A673 (cell line): Measurements from ENCODE around the gene CDC42BPA.

Experiments used
- EZH2 ChIP-seq: fragments of 200-600 bp; sonication (generic); IDR thresholded peaks from 2 replicates; pipeline ENCODE4 v1.6.1; 2017; ENCODE audit warnings: borderline replicate concordance, low read depth, mild to moderate bottlenecking, mixed read lengths, antibody characterized with exemption, low read length; ENCODE audit not compliant: poor library complexity, severe bottlenecking
- TF ChIP-seq, protein P1 (sequence below): fragments of 300-800, 200-600 bp; sonication (generic); conservative IDR thresholded peaks from 2 replicates; pipeline ENCODE4 v1.5.1; 2017; ENCODE audit warnings: low read depth, mild to moderate bottlenecking, antibody characterized with exemption, low read length, moderate library complexity, mixed read lengths

DNA sequence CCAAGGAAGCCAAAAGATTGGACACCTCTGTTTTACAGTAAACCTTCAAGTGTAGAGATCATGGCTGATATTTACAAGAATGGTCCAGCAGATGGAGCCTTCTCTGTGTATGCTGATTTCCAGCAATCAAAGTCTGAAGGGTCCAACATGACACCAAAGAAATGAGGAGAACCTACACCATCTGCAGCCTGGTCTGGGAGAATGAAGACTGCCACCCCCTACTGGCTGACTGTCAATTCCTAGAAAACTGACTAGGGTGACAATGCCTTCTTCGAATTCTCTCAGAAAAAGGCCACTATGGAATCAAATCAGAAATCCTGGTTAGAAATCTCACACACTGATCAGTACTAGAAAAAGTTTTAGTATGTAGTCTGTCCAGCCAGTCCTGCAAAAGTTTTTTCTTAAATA, 83.3 kb downstream of the CDC42BPA start:
- TF ChIP-seq, protein P1, sequence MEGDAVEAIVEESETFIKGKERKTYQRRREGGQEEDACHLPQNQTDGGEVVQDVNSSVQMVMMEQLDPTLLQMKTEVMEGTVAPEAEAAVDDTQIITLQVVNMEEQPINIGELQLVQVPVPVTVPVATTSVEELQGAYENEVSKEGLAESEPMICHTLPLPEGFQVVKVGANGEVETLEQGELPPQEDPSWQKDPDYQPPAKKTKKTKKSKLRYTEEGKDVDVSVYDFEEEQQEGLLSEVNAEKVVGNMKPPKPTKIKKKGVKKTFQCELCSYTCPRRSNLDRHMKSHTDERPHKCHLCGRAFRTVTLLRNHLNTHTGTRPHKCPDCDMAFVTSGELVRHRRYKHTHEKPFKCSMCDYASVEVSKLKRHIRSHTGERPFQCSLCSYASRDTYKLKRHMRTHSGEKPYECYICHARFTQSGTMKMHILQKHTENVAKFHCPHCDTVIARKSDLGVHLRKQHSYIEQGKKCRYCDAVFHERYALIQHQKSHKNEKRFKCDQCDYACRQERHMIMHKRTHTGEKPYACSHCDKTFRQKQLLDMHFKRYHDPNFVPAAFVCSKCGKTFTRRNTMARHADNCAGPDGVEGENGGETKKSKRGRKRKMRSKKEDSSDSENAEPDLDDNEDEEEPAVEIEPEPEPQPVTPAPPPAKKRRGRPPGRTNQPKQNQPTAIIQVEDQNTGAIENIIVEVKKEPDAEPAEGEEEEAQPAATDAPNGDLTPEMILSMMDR = peak; percentile 84
- no peak for TF ChIP-seq EZH2
